ENCODE results near the gene TTLL3. TPM values are rescaled to one million over a fixed set of nuclear protein-coding genes. Genes with fewer than 3 reads are reported as not detected.

The TTLL3 gene
- 41.6 and 51.9 TPM in 2 replicates for polyA plus RNA-seq (2012; rRNA removed)
- polyA plus RNA-seq (2012; cell fraction: cytosol; rRNA removed) = 7.6 and 9.3 TPM in 2 replicates
- 487 and 518 TPM in 2 replicates for polyA plus RNA-seq (2012; cell fraction: nucleus; rRNA removed)

- Histone ChIP-seq H3K9me3 (no peaks in the 10 kb centered on the region), H3K4me1 (ENCODE audit: control insufficient read depth in 1 of 2, insufficient read depth in 2 of 2, low read depth in 1 of 2, low read length in 1 of 2) (peaks cover 3 to 20% of the 10 kb centered on the region in 2 experiments; a peak in 1 of 4 replicates), H3K79me2 (ENCODE audit: insufficient read depth) (no peaks in the 10 kb centered on the region), H3K4me2 (peak within 1 kb of the TSS; percentile 86), H4K20me1 (ENCODE audit: insufficient read depth) (no peaks in the 10 kb centered on the region), H3F3A (replicated peaks; ENCODE audit: insufficient read depth) (peaks cover 33% of the 10 kb centered on the region), H3K36me3 (replicated peaks in 1 of 2; ENCODE audit: control insufficient read depth in 1 of 2, insufficient read depth in 2 of 2, low read length in 1 of 2) (peaks cover 21 to 33% of the 10 kb centered on the region in 2 experiments), H3K9me2 (no peaks in the 10 kb centered on the region), H2AFZ (ENCODE audit: low read depth) (peak within 1 kb of the TSS; percentile 83; the same call in 1 of the 2 replicates), H3K27me3 (ENCODE audit: insufficient read depth) (no peaks in the 10 kb centered on the region), H3K27ac (ENCODE audit: low read depth in 2 of 2, low read length in 1 of 2) (peak within 1 kb of the TSS; percentile 76 to 85), H3K4me3 (ENCODE audit: low read depth in 2 of 2, low read length in 1 of 2) (peak within 1 kb of the TSS; percentile 55 to 61), H3K9ac (peak within 1 kb of the TSS; percentile 78)
- TF ChIP-seq FOSL2 (IDR thresholded peaks at IDR 0.05; ENCODE audit: borderline replicate concordance, low read depth) = no peak
- TF ChIP-seq YY1 (IDR thresholded peaks at IDR 0.05; ENCODE audit: low read depth) = 0 out of 2 replicates have a peak, but pooled peaks have one; percentile 49
- TF ChIP-seq NFIC (IDR thresholded peaks at IDR 0.05; ENCODE audit: borderline replicate concordance) = no peak
- no peak for TF ChIP-seq MEF2A (IDR thresholded peaks at IDR 0.05; ENCODE audit: borderline replicate concordance, low read depth)
- TF ChIP-seq IRF3 (IDR thresholded peaks at IDR 0.05; ENCODE audit: low read depth, low read length) = no peak
- 0 out of 2 replicates have a peak, but pooled peaks have one; percentile 22 for TF ChIP-seq MAX (IDR thresholded peaks at IDR 0.05; ENCODE audit: low read depth)
- peak; percentile 50; the same call in 1 of the 2 replicates for TF ChIP-seq POLR2AphosphoS5 (IDR thresholded peaks at IDR 0.05; ENCODE audit: low read depth, low read length)
- no peak; the same call in 1 of the 2 replicates for TF ChIP-seq PBX3 (IDR thresholded peaks at IDR 0.05)
- TF ChIP-seq MXI1 (IDR thresholded peaks at IDR 0.05; ENCODE audit: low read depth, low read length) = 0 out of 2 replicates have a peak, but pooled peaks have one; percentile 43
- TF ChIP-seq SMC3 (IDR thresholded peaks at IDR 0.05; ENCODE audit: low read depth, low read length) = 0 out of 2 replicates have a peak, but pooled peaks have one; percentile 9
- TF ChIP-seq EP300 (IDR thresholded peaks at IDR 0.05; ENCODE audit: borderline replicate concordance in 1 of 2, low read depth in 1 of 2, low read length in 1 of 2) = no peak
- peak; percentile 14; the same call in 1 of the 2 replicates for TF ChIP-seq TAF1 (IDR thresholded peaks at IDR 0.05; ENCODE audit: borderline replicate concordance, low read depth, low read length)
- no peak; the same call in 1 of the 2 replicates for TF ChIP-seq TCF12 (IDR thresholded peaks at IDR 0.05)
- peak; percentile 23; the same call in 1 of the 2 replicates for TF ChIP-seq NRF1 (IDR thresholded peaks at IDR 0.05; ENCODE audit: low read depth, low read length)
- CTCF ChIA-PET = interaction anchor here (0.6 to 1.7 kb wide), 8 partner anchors 9 to 666 kb away, joined by 3 to 4 read pairs (median 3); no protein-coding TSS in a partner anchor
- WGBS (ENCODE audit: low lambda C conversion rate) = 14% methylated on average over 36 of the region's 76 CpGs
- peak; percentile 87 for DNase-seq
- POLR2A ChIA-PET = no interaction called here
These were observed at the start of gene TTLL3 for GRCh38 chr3:9809615-9810432. Gene TTLL3 (plus strand): TSS chr3:9810262. CDS start chr3:9810662, 400 bp downstream.
